CD14-positive monocyte (primary cell): ENCODE results near the gene ARFGEF2. TPM values are rescaled to one million over a fixed set of nuclear protein-coding genes. Genes with fewer than 3 reads are reported as not detected.
"Not testable (repeated sequence)": the region's sequence is repeated elsewhere in the genome, so short reads cannot be mapped to it uniquely, and the experiment has no call there.

Source experiments
- DNase-seq, 3 donors: peaks; one replicate each; pipeline ENCODE4 v3.0.0-alpha.2; 2011 to 2022
- H2AFZ ChIP-seq: 2 replicates; pipeline ENCODE4 v1.6.0; 2012; ENCODE audit warnings: mild to moderate bottlenecking, low read depth, low read length, inconsistent platforms; ENCODE audit not compliant: insufficient read depth, poor library complexity, severe bottlenecking
- H3K27ac ChIP-seq, 2 donors: 1 replicate in 1 of 2; 2 replicates in 1 of 2; pipeline ENCODE4 v1.5.1; 2012 to 2013; ENCODE audit warnings: low read length in 2 of 2, control low read depth in 1 of 2, inconsistent platforms in 1 of 2, low read depth in 1 of 2, mild to moderate bottlenecking in 1 of 2
- H3K27me3 ChIP-seq, 2 donors: one replicate each; pipeline versions ENCODE4 v1.6.0 to v1.6.1; 2011 to 2013; ENCODE audit warnings: low read length in 2 of 2; ENCODE audit not compliant: control insufficient read depth in 2 of 2, insufficient read depth in 2 of 2
- H3K36me3 ChIP-seq, 2 donors: replicated peaks in 1 of 2; 1 replicate in 1 of 2; 2 replicates in 1 of 2; pipeline versions ENCODE4 v1.5.1 to v1.6.1; 2012 to 2013; ENCODE audit warnings: low read length in 2 of 2, control low read depth in 1 of 2, inconsistent platforms in 1 of 2, mild to moderate bottlenecking in 1 of 2; ENCODE audit not compliant: insufficient read depth in 2 of 2, control insufficient read depth in 1 of 2
- H3K4me1 ChIP-seq, 2 donors: 1 replicate in 1 of 2; 2 replicates in 1 of 2; pipeline versions ENCODE4 v1.5.1 to v1.6.1; 2012 to 2013; ENCODE audit warnings: low read length in 2 of 2, control low read depth in 1 of 2, inconsistent platforms in 1 of 2, mild to moderate bottlenecking in 1 of 2, moderate library complexity in 1 of 2; ENCODE audit not compliant: insufficient read depth in 2 of 2, control insufficient read depth in 1 of 2
- H3K4me2 ChIP-seq: replicated peaks from 2 replicates; pipeline ENCODE3; 2012; ENCODE audit warnings: low read length, moderate library complexity, mild to moderate bottlenecking; ENCODE audit not compliant: poor library complexity, severe bottlenecking; ENCODE audit errors: extremely low read depth
- H3K4me3 ChIP-seq, 3 experiments: fragments of 200-600 bp in 1 of 3; sonication (generic) in 1 of 3; replicated peaks in 1 of 3; 1 replicate in 2 of 3; 2 replicates in 1 of 3; pipeline ENCODE4 v1.5.1; 2011 to 2013; ENCODE audit warnings: low read length in 3 of 3, mild to moderate bottlenecking in 3 of 3, control low read depth in 2 of 3, low read depth in 2 of 3, inconsistent platforms in 1 of 3, moderate library complexity in 1 of 3
- H3K79me2 ChIP-seq: 2 replicates; pipeline ENCODE4 v1.6.0; 2012; ENCODE audit warnings: mild to moderate bottlenecking, control low read depth, inconsistent platforms, low read length, moderate library complexity; ENCODE audit not compliant: insufficient read depth
- H3K9ac ChIP-seq: 2 replicates; pipeline ENCODE4 v1.6.0; 2017; ENCODE audit warnings: low read length, mild to moderate bottlenecking; ENCODE audit not compliant: insufficient read depth, poor library complexity, severe bottlenecking
- H3K9me3 ChIP-seq, 2 donors: replicated peaks in 1 of 2; 1 replicate in 1 of 2; 2 replicates in 1 of 2; pipeline versions ENCODE4 v1.5.1 to v1.6.1; 2012 to 2013; ENCODE audit warnings: low read length in 2 of 2, control low read depth in 1 of 2; ENCODE audit not compliant: control insufficient read depth in 1 of 2, insufficient read depth in 1 of 2
- H4K20me1 ChIP-seq: 2 replicates; pipeline ENCODE4 v1.6.0; 2012; ENCODE audit warnings: mild to moderate bottlenecking, low read length, control low read depth, moderate library complexity; ENCODE audit not compliant: insufficient read depth
- H3K27ac Mint-ChIP-seq, 7 donors: one replicate each; pipeline ENCODE4 v1.8.0; 2020; ENCODE audit warnings: mild to moderate bottlenecking in 7 of 7, mixed read lengths in 7 of 7, moderate library complexity in 6 of 7, inconsistent platforms in 2 of 7
- H3K27me3 Mint-ChIP-seq, 3 donors: one replicate each; pipeline ENCODE4 v1.8.0; 2021 to 2022; ENCODE audit warnings: low read depth in 3 of 3, mild to moderate bottlenecking in 3 of 3, mixed read lengths in 3 of 3, moderate library complexity in 3 of 3, inconsistent platforms in 1 of 3
- H3K36me3 Mint-ChIP-seq, 2 donors: one replicate each; pipeline ENCODE4 v1.8.0; 2020; ENCODE audit warnings: mixed read lengths in 2 of 2, inconsistent platforms in 1 of 2, mild to moderate bottlenecking in 1 of 2
- H3K4me1 Mint-ChIP-seq: one replicate; pipeline ENCODE4 v1.8.0; 2020; ENCODE audit warnings: mild to moderate bottlenecking, mixed read lengths
- H3K4me3 Mint-ChIP-seq, 2 donors: one replicate each; pipeline ENCODE4 v1.8.0; 2020; ENCODE audit warnings: mild to moderate bottlenecking in 2 of 2, mixed read lengths in 2 of 2, moderate library complexity in 1 of 2
- H3K9me3 Mint-ChIP-seq, 7 donors: one replicate each; pipeline ENCODE4 v1.8.0; 2020 to 2022; ENCODE audit warnings: mixed read lengths in 7 of 7, mild to moderate bottlenecking in 6 of 7, moderate library complexity in 6 of 7, inconsistent platforms in 2 of 7
- WGBS: methylation state at CpG from one replicate; pipeline ENCODE4 v1.1.5; 2013; ENCODE audit warnings: missing lambda C conversion rate; ENCODE audit not compliant: insufficient coverage; 5-methylcytosine and 5-hydroxymethylcytosine counted together
- intact Hi-C, 2 donors: fragments of 100-400 bp; cut with micrococcal nuclease; formaldehyde crosslinking; loops; one replicate each; pipeline versions ENCODE4 v1.15.0 to v1.15.1; 2023
- polyA plus RNA-seq, 3 donors: library from polyadenylated mRNA; depleted of rRNA in 1 of 3; unstranded in 2 of 3; stranded (reverse) in 1 of 3; fragments of 300-500 nt in 2 of 3; fragments of >200 nt in 1 of 3; fragmentation: Illumina TruSeq in 2 of 3; gene quantifications; 1 replicate in 2 of 3; 2 replicates in 1 of 3; pipeline ENCODE4 v1.2.3, GENCODE V29; 2012 to 2021
- TF ChIP-seq, protein P1 (sequence below): fragments of 200-600 bp; IDR thresholded peaks from one replicate; pipeline ENCODE4 v1.8.0; 2022; ENCODE audit warnings: antibody characterized with exemption, mild to moderate bottlenecking

Gene ARFGEF2
- polyA plus RNA-seq, 3 donors: 4.6 to 10.9 (median 5.5) TPM

- H3K4me3 Mint-ChIP-seq, H3K27me3 ChIP-seq, H3K4me1 Mint-ChIP-seq, intact Hi-C loops, DNase-seq, H3K27me3 Mint-ChIP-seq, H2AFZ ChIP-seq, H3K9me3 Mint-ChIP-seq, H3K9me3 ChIP-seq, H3K27ac ChIP-seq, H3K36me3 ChIP-seq, H3K9ac ChIP-seq, H3K4me1 ChIP-seq, H3K4me2 ChIP-seq, H3K4me3 ChIP-seq: not testable (repeated sequence)
- peak overlapping the region in 1 of 7 donors; percentile 4 for H3K27ac Mint-ChIP-seq
- no CpG with 5 or more reads among the region's 7 CpGs for WGBS
- H3K79me2 ChIP-seq: peaks cover 82% of the 10 kb centered on the region
- H4K20me1 ChIP-seq: peaks cover 82% of the 10 kb centered on the region
- peaks cover 0 to 19% of the 10 kb centered on the region in 2 donors for H3K36me3 Mint-ChIP-seq
Observed at GRCh38 chr20:48934966-48935365, 13.5 kb downstream of the ARFGEF2 start.

GRCh38 chr20:48936178-48936577 is 14.7 kb downstream of the ARFGEF2 start:
- H3K27me3 Mint-ChIP-seq, intact Hi-C loops: not testable (repeated sequence)

DNA sequence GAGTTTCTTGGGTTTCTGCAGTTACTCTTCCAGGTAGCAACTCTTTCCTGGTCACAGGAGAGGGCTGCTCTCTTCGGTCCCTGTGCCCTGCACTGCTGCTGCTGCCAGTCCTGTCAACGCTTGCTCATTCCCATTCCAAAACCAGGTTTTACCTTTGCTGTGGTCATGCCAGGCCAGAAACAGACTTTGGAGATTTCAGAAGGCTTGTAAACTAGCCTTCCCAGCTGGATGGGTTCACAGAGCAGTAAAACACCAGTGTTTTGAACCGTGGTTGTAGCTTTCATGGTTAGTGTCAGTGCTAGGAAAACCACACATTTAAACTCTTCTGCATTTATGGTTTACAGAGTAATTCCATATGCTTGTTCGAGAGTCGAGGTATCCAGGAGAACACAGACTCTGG is 16.2 kb downstream of the ARFGEF2 start:
- no peak overlapping the region for H3K4me3 Mint-ChIP-seq
- no CpG with 5 or more reads among the region's 5 CpGs for WGBS
- TF ChIP-seq, protein P1, sequence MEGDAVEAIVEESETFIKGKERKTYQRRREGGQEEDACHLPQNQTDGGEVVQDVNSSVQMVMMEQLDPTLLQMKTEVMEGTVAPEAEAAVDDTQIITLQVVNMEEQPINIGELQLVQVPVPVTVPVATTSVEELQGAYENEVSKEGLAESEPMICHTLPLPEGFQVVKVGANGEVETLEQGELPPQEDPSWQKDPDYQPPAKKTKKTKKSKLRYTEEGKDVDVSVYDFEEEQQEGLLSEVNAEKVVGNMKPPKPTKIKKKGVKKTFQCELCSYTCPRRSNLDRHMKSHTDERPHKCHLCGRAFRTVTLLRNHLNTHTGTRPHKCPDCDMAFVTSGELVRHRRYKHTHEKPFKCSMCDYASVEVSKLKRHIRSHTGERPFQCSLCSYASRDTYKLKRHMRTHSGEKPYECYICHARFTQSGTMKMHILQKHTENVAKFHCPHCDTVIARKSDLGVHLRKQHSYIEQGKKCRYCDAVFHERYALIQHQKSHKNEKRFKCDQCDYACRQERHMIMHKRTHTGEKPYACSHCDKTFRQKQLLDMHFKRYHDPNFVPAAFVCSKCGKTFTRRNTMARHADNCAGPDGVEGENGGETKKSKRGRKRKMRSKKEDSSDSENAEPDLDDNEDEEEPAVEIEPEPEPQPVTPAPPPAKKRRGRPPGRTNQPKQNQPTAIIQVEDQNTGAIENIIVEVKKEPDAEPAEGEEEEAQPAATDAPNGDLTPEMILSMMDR: no peak
- no peaks in the 10 kb centered on the region for H3K4me1 ChIP-seq
- no peak overlapping the region for H3K4me2 ChIP-seq
- peaks cover 15 to 39% of the 10 kb centered on the region in 2 donors for H3K36me3 Mint-ChIP-seq
- no peak for DNase-seq
- peaks cover 0 to 1% (median 0%) of the 10 kb centered on the region in 7 donors for H3K9me3 Mint-ChIP-seq
- peaks cover 0 to 4% (median 0%) of the 10 kb centered on the region in 3 donors for H3K27me3 Mint-ChIP-seq
- no peak overlapping the region for H2AFZ ChIP-seq
- H3K79me2 ChIP-seq: peaks cover 74% of the 10 kb centered on the region
- H3K27ac ChIP-seq: no peak overlapping the region
- no peak overlapping the region for H3K9ac ChIP-seq
- intact Hi-C loops: no loop called here
- H3K4me3 ChIP-seq: no peak overlapping the region
- peaks cover 80% of the 10 kb centered on the region for H4K20me1 ChIP-seq
- peaks cover 16 to 24% of the 10 kb centered on the region in 2 donors for H3K36me3 ChIP-seq
- H3K9me3 ChIP-seq: no peaks in the 10 kb centered on the region
- no peaks in the 10 kb centered on the region for H3K27me3 ChIP-seq
- no peak overlapping the region for H3K27ac Mint-ChIP-seq
- peaks cover 9% of the 10 kb centered on the region for H3K4me1 Mint-ChIP-seq

More at GRCh38 chr20:48936178-48936577, 14.7 kb downstream of the ARFGEF2 start:
- not testable (repeated sequence) for H3K4me1 Mint-ChIP-seq, H3K4me3 ChIP-seq, H3K4me2 ChIP-seq, DNase-seq, H3K36me3 ChIP-seq, H3K27me3 ChIP-seq, H3K9me3 ChIP-seq, H3K27ac Mint-ChIP-seq, H3K4me3 Mint-ChIP-seq, H3K9ac ChIP-seq, H3K27ac ChIP-seq, H3K4me1 ChIP-seq, H2AFZ ChIP-seq, H3K9me3 Mint-ChIP-seq
- Histone ChIP-seq H4K20me1 (peaks cover 81% of the 10 kb centered on the region), H3K79me2 (peaks cover 81% of the 10 kb centered on the region)
- WGBS: 97% methylated on average over 9 of the region's 30 CpGs
- peaks cover 3 to 24% of the 10 kb centered on the region in 2 donors for H3K36me3 Mint-ChIP-seq
